ENCODE results near the gene B4GALNT3. TPM values are rescaled to one million over a fixed set of nuclear protein-coding genes. Genes with fewer than 3 reads are reported as not detected.
"Not testable (repeated sequence)": the region's sequence is repeated elsewhere in the genome, so short reads cannot be mapped to it uniquely, and the experiment has no call there.

B4GALNT3 gene
- total RNA-seq, 1 donor from 2014 or later: 43.4 TPM

DNA sequence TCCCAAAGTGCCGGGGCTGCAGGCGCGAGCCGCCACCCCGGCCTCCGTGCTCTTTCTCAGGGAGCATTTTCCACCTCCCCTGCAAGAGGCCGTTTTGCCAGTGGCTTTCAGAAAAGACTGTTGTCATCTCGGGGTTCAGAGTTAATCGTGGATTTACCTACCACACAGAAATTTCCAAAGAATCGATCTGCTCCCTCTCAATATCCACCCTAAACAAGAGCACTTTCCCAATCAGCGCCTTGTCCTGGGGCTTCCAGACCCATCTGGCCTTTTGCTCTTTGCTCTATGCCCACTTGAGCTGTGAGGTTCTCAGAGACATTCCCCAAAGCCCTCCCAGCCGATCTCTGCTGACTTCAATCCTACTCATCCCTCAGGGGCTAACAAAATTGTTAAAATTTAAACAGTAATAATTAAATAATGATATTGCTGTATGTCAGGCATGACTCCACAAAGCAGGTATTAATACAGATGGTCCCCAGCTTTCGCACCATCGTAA, 116.9 kb downstream of the B4GALNT3 start:
- Histone ChIP-seq H3K9me3 (replicated peaks) (no peaks in the 10 kb centered on the region), H3K4me3 (peak overlapping the region; percentile 19), H3K27ac (replicated peaks) (peak overlapping the region; percentile 97), H3K4me1 (peaks cover 92% of the 10 kb centered on the region), H3K27me3 (ENCODE audit: low read depth) (no peaks in the 10 kb centered on the region), H3K36me3 (no peaks in the 10 kb centered on the region)
- intact Hi-C loops (cut with micrococcal nuclease): loop anchor here (5.0 kb wide), 2 partner anchors 181 to 241 kb away; no protein-coding TSS in a partner anchor
- no peak for DNase-seq
- TF ChIP-seq, protein P1, sequence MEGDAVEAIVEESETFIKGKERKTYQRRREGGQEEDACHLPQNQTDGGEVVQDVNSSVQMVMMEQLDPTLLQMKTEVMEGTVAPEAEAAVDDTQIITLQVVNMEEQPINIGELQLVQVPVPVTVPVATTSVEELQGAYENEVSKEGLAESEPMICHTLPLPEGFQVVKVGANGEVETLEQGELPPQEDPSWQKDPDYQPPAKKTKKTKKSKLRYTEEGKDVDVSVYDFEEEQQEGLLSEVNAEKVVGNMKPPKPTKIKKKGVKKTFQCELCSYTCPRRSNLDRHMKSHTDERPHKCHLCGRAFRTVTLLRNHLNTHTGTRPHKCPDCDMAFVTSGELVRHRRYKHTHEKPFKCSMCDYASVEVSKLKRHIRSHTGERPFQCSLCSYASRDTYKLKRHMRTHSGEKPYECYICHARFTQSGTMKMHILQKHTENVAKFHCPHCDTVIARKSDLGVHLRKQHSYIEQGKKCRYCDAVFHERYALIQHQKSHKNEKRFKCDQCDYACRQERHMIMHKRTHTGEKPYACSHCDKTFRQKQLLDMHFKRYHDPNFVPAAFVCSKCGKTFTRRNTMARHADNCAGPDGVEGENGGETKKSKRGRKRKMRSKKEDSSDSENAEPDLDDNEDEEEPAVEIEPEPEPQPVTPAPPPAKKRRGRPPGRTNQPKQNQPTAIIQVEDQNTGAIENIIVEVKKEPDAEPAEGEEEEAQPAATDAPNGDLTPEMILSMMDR (IDR thresholded peaks at IDR 0.05; ENCODE audit: borderline replicate concordance): no peak

- DNase-seq; H3K27me3 ChIP-seq (ENCODE audit: low read depth); H3K9me3 ChIP-seq (replicated peaks); H3K4me3 ChIP-seq; H3K36me3 ChIP-seq: not testable (repeated sequence)
- peaks cover 81% of the 10 kb centered on the region for H3K4me1 ChIP-seq
- intact Hi-C loops (cut with micrococcal nuclease): loop anchor here (5.0 kb wide), 2 partner anchors 179 to 239 kb away; no protein-coding TSS in a partner anchor
- peak overlapping the region; percentile 53 for H3K27ac ChIP-seq (replicated peaks)
These were observed 118.4 kb downstream of the B4GALNT3 start for GRCh38 chr12:577994-578747.

DNA sequence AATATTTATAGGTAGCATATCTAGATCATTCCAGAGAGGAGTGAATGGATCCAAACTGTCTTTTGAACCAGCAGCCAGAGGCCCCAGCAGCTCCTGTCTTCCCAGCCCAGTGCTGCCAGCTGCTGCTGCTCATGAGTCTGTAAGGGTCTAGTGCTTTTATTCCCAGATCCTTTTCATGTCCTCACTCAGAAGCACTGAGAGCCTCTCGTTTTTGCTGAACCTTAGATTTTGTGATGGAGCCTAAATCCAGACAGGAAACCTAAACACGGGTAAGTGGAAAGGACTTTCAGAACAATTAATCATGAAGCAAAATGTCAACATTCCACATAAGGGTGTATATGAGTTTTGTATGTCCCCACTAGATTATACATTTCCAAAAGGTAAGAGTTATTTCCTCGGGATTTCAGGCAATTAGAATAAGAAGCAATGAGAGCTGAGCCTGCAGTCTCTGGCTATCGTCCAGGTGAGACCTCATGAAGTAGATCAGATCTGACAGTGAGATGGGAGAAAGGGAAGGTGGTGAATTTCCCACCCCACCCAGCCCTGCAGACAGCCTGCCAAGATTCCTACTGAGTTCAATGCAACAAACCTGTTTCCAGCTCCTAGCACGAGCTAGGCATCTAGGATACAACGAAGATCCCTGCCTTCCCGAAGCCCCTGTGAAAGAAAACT, 119.1 kb downstream of the B4GALNT3 start:
- no peak for DNase-seq
- Histone ChIP-seq H3K27ac (replicated peaks) (peak overlapping the region; percentile 53), H3K4me1 (peaks cover 76% of the 10 kb centered on the region)

GRCh38 chr12:579420-580110, 119.8 kb downstream of the B4GALNT3 start:
- H3K9me3 ChIP-seq (replicated peaks): no peaks in the 10 kb centered on the region
- no peaks in the 10 kb centered on the region for H3K36me3 ChIP-seq
- DNase-seq: no peak
- TF ChIP-seq, protein P1 (IDR thresholded peaks at IDR 0.05; ENCODE audit: borderline replicate concordance): no peak
- intact Hi-C loops (cut with micrococcal nuclease): loop anchor here (5.0 kb wide), 2 partner anchors 178 to 238 kb away; no protein-coding TSS in a partner anchor
- H3K4me3 ChIP-seq: no peak overlapping the region
- peaks cover 75% of the 10 kb centered on the region for H3K4me1 ChIP-seq
- no peaks in the 10 kb centered on the region for H3K27me3 ChIP-seq (ENCODE audit: low read depth)
- H3K27ac ChIP-seq (replicated peaks): peak overlapping the region; percentile 53

More for the DNA sequence above, 119.1 kb downstream of the B4GALNT3 start:
- Histone ChIP-seq H3K4me3 (no peak overlapping the region), H3K36me3 (no peaks in the 10 kb centered on the region), H3K27me3 (ENCODE audit: low read depth) (no peaks in the 10 kb centered on the region), H3K9me3 (replicated peaks) (no peaks in the 10 kb centered on the region)
- intact Hi-C loops (cut with micrococcal nuclease): loop anchor here (5.0 kb wide), 2 partner anchors 178 to 238 kb away; no protein-coding TSS in a partner anchor
- TF ChIP-seq, protein P1 (IDR thresholded peaks at IDR 0.05; ENCODE audit: borderline replicate concordance): no peak

- Histone ChIP-seq H3K27ac (replicated peaks) (peak overlapping the region; percentile 71), H3K4me3 (no peak overlapping the region), H3K4me1 (peaks cover 67% of the 10 kb centered on the region), H3K27me3 (ENCODE audit: low read depth) (no peaks in the 10 kb centered on the region), H3K9me3 (replicated peaks) (no peaks in the 10 kb centered on the region), H3K36me3 (no peaks in the 10 kb centered on the region)
- intact Hi-C loops (cut with micrococcal nuclease): no loop called here
- TF ChIP-seq, protein P1 (IDR thresholded peaks at IDR 0.05; ENCODE audit: borderline replicate concordance): no peak
- DNase-seq: no peak
These were observed 121.1 kb downstream of the B4GALNT3 start for GRCh38 chr12:580813-581212.
